Effector CD4-positive, alpha-beta T cell (primary cell): ENCODE data around the gene MDM1.

Source experiments
- DNase-seq: peaks from one replicate; pipeline ENCODE4 v3.0.0-alpha.2; 2020

Gene MDM1

DNA sequence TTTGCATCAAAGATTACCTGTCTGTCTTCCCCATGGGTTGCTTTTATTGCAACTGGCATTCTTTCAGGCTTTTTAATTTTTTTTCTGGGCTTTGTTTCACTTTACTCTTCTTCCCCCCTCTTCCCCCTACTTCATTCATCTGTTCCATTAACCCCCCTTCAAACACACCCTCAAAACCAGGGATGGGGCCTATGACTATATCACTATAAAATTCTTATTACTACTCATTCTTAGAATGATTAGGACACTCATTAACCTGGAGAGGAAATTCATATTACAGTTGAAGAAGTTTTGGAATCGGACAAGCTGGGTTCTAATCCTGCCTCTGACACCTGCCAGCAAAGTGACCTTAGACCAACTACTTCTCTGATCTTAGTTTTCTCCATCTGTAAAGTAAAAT is 24.8 kb upstream of the MDM1 start:
- DNase-seq = no peak

DNA sequence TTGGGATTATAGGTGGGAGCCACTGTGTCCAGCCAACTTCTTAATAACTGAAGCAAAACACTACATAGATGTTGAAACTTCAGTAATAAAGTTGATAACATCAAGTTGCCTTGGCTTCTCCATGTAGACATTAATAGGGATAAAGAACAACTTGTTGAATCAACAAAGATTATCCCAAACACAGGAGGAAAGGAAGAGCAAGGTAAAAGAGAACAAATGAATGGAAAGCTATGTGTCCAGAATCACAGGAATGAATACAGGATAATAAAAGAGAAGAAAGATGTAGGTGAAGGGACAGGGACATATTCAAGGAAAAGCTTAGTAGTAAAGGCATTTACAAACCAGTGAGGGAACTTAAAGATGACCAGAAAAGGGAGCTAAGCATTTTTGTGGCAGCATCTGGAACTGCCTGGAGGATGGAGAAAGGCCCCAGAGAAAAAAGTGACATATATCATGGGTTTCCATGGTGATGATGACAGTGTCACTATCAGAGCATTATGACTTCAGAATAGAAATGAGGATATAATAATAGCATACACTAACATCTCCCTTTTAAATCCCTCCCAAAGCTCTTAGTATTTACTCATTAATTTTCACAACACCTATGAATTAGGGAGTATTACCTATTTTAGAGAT is 24.0 kb upstream of the MDM1 start:
- no peak for DNase-seq

DNA sequence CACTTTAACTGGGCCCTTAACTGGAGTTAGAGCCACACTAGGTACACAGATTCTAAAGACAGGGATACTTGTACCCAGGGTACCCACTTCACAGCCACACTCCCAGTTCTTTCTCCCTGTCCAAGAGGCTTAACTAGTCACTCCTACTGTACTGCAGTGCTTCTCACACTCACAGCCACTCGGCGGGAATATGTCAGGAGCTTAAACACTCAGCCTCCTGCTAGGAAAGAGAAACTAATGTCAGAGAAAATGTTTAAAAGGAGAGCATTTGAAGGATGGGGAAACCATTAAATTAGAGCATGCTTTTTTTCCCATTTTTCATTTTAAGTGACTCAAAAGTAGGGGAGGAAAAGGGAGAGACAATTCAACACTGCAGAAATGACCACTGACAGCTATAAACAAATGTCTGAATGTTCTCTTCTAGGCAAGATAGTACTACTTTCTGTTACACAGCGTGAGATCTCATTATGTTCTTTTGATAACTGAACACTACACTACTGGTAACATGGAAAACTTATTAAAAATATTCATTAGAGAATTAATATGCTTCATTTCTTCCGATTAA is 22.9 kb upstream of the MDM1 start:
- no peak for DNase-seq

DNA sequence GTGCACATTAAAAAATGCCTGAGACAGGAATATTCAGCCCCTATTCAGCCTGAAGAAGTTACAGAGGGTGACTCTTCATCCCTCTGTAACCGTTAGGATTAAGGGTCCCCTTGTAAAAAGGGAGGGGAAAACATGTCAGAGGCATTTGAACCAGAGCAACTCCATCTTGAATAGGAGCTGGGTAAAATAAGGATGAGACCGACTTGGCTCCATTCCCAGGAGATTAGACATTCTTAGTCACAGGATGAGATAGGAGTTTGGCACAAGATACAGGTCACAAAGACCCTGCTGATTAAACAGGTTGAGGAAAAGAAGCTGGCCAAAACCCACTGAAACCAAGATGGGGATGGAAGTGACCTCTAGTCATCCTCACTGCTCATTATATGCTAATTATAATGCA is 19.9 kb upstream of the MDM1 start:
- DNase-seq = no peak

DNA sequence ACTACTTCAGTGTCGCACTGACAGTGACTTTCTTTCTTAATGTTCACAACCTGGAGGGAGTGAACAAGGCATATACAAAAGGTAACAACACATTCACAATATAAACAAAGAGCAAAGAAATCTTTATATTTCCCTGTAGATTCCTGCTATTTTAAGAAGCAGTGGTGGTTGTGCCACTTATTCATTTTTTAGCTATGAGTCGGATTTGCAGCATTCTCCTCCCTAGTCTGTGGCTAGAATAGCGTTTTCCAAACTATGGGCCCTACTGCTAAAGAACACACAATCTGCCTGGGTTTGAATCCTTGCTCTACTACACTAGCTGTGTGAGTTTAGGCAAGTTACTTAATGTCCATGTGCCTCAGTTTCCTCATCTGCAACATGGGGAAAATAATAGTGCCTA is 18.6 kb upstream of the MDM1 start:
- DNase-seq = no peak

DNA sequence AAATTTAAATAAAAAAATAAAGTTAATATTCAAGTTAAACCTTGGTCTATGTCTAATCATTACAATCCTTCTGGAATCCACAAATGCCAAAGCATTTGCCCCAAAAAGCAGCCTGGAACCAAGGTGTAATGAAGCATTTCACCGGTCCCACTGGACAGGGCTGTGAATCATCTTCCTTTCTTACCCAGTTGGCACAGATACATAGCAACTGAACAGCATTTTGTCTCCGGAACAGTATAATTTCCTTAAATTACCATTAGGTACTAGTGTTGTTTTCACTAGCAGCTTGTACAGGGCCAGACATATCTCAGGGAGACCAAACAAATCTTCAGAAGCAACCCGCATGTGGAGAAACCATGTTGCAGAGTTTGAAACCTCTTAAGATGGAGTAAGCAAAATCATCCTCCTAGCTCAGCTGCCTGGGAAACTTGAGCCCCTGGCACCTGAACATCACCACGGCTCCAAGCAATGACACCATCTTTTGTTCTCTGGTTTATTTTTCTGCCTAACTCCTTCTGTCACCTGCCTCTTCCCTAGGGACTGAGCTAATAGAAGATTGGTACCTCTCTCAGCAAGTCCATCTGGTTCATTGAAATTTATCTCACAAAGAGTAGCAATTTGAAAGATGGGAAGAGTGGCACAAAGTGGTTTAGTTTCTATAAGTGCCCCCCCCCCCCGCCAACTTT is 17.9 kb upstream of the MDM1 start:
- no peak for DNase-seq

DNA sequence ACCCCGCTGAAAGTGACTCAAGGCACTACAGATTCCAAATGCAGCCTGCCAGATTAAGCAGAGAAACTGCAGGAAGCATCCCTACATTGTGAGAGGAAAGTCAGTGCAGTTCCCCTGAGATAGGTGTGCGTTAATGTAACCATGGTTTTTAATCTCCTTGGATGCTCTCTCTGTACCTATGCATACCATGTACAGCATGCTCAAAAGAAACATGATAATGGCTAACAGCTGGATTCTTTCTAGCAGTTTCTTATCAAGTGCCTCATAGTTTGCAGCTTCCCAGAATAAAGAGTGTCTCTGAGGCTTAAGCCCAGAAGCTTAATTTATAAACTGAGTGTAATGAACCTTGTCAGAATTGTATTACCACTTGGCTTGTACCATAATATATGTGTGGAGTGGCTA is 17.1 kb upstream of the MDM1 start:
- DNase-seq = no peak

DNA sequence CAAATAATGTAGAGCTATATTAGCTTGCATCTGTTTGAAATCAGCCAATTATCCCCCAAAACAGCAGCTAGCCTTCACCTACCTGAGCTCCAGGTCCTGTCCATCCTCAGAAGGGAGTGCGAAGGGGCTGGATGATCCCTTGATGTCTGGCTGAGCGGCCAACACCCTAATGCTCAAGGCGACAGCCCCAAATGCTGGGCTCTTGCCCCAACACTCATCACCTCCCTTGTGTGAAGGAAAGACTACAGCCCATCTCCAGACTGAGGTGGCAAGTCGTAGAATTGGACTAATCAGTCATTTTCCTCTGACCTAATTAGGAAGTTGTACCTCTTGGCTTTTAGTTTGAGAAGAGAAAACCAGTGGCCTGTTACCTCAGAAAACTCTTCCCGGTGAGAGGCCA is 16.3 kb upstream of the MDM1 start:
- DNase-seq = no peak

DNA sequence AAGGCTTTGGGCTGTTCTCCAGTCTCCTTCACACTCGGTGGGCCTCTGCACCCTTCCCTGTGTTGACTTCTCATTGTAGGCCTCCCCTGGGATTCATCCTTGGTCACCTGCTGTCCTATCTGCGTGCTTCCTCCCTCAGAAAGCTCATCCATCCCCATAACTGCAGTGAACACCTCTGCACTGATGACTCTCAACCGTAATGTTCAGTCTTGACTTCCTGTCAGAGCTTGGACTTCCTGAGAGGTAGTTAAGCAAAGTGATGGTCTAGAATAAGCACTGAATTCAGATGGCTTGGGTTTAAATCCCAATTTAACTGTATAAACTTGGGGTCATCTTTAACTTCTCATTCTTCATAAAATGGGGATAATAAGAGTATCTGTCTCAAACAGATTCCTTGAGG is 13.6 kb upstream of the MDM1 start:
- no peak for DNase-seq

DNA sequence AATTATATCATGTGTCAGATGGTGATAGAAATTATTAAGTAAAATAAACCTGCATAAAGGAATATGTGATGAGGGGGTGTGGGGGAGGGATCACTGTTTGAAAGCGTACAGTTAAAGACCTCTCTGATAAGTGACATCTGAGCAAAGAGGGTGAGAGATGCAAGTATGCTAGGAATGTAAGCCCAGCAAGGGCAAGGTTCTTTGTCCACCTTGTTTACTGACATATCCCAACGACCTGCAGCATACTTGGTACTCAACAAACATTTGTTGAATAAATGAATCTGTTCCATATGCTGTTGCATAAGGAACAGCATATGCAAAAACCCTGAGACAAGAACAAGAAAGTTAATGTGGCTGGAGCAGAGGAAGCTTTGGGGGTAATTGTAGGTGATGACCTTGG is 12.0 kb upstream of the MDM1 start:
- DNase-seq = no peak

DNA sequence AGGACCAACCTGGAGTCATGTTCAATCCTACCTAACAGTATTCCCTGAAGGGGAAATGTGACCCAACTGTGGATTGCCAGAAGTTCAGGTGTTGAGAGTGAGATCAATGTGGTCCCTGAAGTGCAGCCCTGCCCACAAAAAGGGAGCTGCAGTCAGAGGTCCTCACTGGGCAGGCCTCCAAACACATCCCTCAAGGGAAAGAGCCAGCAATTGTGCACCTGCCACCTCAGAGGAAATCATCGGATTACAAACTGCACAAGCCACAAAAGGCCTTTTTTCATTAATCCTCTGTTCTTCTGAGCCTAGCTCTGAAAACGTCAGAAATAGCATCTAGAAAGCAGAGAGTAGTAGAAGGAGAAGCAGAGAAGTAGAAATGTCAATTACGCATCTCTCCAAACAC is 10.8 kb upstream of the MDM1 start:
- no peak for DNase-seq

DNA sequence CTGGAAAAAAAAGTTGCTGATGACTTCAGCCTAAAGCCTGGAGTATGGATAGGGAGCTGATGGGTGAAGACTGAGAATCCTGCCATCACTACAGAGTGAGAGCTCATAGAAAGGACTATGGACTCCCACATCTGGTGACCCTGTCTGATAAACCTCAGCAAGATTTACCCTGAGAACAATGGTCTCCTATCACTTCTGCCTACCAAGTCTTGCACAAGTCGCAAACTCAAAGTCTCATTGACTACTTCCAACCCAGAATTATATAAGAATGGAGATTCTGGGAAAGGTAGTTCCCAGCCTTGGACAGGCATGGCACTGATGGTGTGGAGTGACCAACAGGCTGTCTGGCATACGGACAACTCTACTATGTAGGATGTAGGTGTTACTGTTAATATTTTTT is 9.7 kb upstream of the MDM1 start:
- DNase-seq = no peak

DNA sequence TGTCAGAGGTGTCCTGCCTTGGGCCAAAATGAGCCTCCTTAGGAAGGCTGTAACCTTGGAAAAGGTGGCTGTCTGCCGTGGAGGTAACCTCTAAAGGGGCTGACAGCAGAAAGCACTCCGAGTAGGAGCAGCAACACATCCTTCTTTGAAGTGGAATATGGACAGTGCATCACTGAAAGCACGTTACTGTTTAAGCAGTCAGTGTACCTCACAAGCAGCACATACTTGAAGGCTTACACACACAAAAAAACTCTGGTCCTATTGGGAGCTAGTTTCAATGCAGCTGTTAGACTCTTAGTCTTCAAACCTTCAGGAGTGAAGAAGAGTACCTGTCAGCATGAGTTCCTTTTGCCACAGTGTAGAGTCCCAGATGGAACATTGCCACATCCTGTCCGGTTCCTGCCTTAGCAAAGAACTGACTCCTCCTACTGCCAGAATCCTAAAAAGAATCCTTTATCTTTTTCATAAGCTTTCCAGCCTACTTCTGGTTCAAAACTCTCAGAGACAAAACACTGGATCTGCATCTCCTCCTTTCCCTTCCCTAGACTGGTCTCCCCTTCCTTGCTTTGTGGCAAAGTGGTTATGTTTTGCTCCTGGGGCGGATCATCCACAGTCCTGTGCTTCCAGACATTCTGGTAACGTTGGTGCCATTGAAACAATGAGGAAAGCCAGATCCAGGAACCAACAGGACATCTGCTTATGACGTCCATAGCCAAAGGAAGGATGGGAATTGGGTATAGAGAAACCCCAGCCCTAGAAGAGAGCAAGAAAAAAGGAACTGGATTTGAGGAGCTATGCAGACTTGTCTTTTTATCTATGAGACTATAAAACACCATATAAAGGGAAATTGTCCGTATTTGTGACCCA is 8.5 kb upstream of the MDM1 start:
- DNase-seq = no peak

DNA sequence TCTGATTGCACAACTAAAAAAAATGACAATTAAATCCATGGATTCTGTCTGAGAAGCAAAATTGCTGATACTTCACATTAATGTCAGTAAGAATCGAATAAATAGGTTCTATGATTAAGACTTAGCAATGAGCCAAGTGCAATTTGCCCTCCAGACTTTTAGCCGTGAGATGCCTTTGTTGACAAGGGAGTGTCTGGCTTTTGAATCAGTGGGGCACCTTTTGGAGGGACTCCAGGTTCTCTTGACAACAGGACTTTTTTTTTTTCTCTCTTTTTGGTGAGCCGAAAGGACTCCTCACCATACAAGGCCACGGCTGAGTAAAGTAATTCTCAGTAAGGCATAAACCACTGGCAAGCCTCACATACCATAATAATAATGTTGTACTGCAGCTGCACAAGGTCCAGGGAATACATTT is 4.7 kb upstream of the MDM1 start:
- DNase-seq = no peak

DNA sequence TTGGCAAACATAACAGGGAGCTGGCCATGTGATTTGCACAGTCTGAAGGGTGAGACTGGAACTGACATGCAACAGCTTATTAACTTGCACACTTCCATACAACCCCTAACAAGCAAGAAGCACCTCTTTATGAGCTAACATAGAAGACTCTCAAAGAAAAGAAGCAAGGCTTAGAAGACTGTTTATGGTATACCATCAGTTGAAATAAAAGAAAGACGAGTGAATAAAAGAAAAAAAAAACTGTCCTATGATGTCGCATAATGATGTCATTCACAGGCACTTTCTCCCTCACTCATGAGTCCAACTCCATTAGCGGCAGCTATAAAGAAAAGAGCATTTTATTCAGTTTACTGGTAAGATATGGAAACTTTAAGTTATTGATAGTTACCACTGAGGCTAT is 3.3 kb upstream of the MDM1 start:
- DNase-seq = no peak

DNA sequence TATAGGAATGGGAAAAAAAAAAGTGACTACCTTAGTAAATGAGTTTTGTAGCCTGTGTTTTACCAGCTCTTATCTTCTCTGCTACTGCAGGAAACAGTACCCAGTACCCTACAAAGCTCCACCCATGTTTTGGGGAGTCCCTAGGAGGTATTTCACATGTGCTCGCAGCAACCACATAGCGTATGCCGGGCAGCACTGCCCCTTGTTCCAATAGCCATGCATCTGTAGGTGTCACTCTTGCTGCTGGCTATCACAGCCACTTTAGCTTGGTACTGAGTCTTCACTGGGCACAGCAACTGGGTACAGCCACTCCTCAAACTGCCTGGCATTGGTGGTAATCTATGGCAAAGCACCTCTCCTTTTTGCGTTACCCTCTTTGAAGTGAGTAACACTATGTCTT is 2.0 kb upstream of the MDM1 start:
- no peak for DNase-seq

DNA sequence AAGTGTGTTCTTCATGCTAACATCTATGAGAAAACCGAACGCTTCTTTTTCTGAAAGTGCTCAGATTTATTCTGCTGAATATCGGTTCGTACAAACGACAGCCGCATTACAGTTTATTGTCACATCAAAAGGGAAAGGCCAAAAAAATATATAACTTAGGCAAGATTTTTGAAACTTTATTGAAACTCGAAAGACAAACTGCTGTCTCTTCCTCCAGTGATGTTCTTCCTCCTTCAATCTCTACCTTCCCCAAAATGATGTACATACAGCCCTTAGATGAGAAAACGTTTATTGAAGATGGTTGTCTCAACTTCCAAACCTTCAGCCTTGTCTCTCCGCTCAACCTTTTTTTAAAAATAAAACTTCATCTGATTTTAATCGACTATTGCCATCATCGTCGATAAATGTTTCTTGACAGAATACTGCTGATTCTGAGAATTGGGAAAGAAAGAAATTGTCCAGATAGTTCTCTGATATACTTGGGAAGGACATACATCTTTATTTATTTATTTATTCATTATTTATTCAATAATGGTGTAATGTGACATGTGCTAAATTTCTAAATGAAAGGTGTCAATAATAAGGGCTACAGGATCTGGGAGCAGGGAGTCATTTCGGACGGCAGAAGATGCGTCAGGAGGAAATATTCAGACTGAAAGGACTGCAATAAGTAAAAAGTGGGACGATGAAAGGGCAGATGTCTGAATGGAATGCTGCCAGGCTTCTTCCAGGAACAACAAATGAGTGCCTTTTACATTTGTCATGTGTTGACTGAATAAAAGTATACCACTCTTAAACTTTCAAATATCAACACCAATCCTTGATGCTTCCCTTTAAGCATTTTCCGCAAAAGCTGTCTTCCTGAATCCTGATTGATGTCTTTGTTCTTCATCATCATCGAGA is 817 bp upstream of the MDM1 start:
- DNase-seq = no peak

DNA sequence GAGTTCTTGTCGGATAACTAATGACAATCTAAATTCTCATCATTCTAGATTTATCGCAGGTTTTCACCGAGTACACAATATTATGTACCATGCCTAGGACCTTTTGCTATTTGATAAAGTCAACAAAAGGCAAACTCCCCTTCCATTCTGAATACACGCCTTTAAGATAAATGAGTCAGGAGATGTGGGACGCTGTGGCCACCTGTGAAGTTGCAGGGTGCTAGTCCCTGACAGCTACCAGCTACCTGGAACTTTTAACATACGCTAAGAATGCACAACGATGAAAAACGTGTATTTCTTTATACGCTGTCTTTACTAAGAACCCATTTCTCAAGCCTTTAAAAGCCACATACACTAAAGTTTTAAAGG is 678 bp downstream of the MDM1 start:
- DNase-seq = no peak

DNA sequence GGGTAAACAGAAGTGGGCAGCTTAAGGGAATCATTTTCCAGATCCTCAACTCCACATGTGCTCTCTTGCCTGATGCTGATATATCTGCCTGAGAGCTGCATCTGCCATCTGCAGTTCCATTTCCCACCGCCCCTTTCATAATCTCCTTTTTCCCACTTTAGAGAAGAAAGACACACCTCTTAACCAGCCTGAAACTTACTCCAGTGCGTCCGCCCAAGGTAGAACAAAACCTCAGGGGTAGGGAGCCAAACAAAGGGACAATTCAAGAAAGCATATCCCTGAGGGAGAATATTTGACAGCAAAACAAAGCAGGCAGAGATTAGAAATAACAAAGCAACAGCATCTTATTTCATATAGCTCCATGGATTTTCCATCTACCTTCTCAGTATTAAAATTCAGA is 4.3 kb downstream of the MDM1 start:
- DNase-seq = no peak

DNA sequence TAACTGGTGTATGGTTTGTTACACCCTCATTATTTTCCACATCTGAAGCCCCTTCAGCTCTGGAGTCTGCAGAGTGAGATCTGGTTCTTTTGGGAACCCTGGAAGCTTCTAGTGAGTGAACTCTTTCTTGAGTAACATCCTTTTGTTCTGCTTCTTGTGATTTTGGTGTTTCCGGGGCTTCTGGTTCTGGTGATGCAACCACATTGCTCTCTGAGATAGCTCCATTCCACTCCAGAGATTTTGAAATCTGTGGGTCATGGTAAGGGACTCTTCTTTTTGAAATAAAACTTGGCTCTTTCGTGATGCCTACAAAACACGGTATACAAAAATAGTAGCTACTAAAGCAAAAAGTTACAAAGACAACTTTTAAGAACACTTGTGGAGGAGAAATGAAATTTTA is 5.4 kb downstream of the MDM1 start:
- DNase-seq = no peak

DNA sequence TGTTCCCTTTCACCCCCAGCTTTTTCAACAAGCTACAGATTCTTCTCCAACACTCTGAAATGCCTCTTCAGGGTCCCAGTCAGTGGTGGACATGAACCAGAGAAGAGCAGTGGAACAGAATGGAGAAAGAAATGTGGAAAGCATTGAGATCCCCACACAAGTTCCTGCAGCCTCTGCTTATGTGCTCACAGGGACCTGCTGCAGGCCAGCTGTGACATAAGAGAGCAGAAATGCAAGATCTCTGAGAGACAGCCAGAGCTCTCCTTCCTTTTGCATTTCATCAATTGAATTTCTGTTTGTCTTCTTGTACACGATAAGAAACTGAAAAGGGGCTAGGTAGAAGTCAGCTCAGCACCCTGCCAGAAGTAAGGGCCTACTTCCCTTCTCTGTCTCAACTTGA is 6.2 kb downstream of the MDM1 start:
- no peak for DNase-seq

DNA sequence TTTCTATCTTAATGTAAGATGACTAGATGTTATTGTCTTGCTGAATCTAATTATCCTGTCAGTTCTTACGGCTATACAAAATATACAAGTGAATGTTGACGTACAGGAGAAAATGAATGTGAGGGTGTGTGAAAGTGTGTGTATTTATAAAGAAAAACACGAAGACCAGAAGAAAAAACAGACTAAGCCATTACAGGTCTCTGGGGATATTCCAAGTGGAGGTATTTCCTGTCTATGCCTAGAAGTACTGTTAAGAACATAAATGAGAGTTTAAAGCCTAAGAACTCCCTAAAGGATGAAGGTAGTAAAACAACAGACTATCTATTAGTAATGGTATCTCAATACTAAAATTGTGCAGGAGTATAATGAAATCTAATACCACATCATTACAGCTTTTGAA is 7.6 kb downstream of the MDM1 start:
- no peak for DNase-seq

DNA sequence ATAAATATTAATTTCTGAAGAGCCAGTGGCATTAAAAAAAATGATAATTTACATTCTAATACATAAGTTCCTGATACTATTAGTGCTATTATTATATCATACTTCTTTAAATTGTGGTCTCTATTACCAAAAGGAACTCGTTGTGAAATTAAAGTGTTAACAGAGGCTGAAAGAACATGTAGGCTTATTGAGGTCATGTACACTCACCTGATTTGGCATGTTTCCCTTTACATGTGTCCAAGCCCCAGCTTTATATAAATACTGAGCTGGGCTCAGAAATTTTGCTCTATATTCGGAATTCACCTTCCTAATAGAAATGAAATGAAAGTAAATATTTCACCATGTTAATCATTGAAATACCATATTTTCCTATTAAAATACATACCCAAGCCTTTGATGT is 11.0 kb downstream of the MDM1 start:
- no peak for DNase-seq
